Stimulated activated naive CD8-positive, alpha-beta T cell treated with anti-CD3 and anti-CD28 coated beads, Interleukin-15, Interleukin-2, amounts not matched to agents 100 U/mL and 50 U/mL, for 24 hours (primary cell): ENCODE data around the gene DAB1.
"Not testable (repeated sequence)": the region's sequence is repeated elsewhere in the genome, so short reads cannot be mapped to it uniquely, and the experiment has no call there.

Experiments
- ATAC-seq: fragments of 150-1000 bp; cut with Tn5 transposase; one replicate; pipeline ENCODE4 v1.10.0; 2021
- DNase-seq: peaks from one replicate; pipeline ENCODE4 v3.0.0; 2021

Gene DAB1

DNA sequence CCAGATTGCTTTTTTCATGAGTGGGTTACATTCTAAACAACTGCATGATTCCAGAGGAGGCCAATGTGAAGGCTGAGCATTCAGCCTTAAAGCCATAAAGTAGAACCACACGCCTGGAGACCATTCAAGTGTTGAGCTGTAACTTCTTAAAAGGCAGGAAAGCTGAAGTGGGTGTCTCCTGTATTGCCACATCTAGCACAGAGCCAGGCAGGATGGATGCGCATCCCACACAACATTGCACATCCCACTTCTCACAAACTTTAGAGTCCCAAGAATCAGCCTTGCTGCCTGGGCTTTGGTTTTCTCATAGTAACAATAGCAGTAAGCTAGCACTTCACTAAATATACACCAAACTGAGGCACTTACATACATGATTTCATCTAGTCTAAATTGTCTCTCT, 151.7 kb downstream of the DAB1 start:
- ATAC-seq (no peak), DNase-seq (no peak)

DNA sequence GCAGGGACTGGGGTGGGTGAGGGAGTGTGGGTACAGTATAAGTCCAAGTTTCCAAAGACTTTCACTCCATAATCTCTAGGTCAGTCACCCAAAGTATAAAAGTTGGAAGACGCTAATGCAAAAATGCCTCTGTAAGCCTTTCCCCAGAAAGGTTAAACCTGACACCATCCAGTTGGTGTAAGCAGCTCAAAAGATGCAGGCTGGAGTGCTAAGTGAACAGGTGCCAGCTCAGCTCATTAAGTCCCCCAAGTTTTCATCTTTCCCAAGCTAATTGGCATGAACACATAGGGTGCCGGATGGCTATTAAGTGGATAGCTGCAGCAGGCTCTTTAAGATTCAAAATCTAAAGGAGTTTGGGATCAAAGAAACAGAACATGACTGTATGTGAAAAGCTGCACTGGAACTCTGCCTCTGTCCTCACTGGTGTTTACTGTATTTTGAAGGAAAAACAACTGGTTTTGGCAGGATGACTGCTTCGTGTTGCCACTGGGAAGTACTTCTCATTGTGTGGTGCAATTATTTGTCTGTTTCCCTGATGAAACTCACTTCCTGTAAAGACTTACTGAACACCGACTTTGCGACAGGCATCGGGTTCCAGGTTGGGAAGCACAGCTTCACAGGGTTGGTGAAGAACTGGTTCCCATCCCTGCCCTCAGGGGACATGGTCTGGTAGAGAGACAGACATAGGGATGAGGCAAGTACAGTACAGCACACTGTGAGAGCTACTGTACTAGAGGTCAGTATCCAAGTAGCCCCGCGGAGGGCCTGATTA, 152.7 kb downstream of the DAB1 start:
- no peak for ATAC-seq
- DNase-seq: no peak

DNA sequence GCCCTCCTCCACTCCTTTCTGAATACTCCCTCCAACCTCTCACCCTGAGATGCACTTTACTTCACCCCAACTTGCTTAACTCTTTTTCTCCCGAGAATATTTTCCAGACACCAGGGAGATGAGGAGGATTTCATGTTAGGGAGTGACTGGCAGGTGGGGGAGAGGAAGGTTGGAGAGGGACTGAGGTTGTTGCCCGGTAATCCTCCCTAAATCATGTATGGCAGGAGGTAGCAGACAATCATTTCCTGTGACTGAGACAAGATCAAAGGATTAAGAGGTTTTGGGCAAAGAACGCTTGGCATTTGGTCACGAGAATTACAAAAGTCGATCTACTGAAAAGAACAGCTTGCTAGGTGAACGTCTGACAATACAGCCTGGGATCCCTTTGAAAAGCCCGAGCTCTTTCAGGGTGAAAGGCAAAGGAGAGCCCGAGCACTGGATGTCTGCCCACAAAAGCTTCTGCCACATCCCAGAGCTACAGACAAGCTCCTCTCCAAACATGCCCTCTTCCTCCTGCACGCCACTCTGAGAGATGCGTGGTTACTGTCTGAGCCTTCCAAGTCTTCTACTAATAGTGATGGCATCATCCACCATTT, 154.1 kb downstream of the DAB1 start:
- no peak for ATAC-seq

GRCh38 chr1:57265104-57265503, 158.8 kb downstream of the DAB1 start:
- DNase-seq (no peak), ATAC-seq (no peak)

More for the DNA sequence above, 154.1 kb downstream of the DAB1 start:
- no peak for DNase-seq

DNA sequence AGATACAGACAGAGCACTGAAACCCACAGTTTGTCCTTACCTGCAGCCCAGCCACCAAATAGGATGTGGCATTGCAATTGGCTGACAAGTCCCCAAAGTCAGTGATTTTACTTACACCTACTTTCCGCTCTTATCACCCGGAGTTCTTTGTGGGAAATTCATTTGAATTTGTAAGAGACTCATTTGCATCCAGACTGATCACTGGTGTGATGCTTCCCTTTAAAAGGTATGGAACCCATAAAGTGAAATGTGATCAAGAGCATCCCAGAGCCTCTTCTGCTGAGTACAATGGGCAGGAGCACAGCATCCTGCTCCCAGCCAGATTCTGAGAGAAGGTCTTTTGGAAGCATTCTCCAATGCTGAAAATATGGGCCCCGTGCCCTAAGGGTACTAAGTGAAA, 161.4 kb downstream of the DAB1 start:
- no peak for ATAC-seq
- no peak for DNase-seq

- DNase-seq (no peak), ATAC-seq (no peak)
Measured at GRCh38 chr1:57258557-57259325, 165.1 kb downstream of the DAB1 start.

- DNase-seq (no peak), ATAC-seq (no peak)
Measured at GRCh38 chr1:57255945-57256344, 167.9 kb downstream of the DAB1 start.

DNA sequence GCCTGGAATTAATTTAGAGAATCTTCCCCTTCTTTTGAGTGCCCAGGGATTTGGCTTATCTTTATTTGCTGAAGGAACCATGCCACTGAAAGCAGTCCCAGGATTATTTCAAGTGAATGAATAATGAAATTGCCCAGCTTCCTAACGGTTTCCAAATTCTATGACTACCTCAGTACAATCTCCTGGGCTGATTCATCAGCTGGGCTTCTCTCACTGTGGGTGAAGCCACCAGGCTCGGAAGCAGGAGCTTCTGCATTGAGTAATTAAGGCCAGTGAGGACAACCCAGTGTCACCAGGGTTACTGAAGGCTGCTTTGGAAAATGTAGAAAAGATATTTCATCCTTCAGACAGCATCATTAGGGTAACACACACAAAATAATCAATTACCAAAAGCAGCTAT, 169.8 kb downstream of the DAB1 start:
- DNase-seq: no peak
- no peak for ATAC-seq

DNA sequence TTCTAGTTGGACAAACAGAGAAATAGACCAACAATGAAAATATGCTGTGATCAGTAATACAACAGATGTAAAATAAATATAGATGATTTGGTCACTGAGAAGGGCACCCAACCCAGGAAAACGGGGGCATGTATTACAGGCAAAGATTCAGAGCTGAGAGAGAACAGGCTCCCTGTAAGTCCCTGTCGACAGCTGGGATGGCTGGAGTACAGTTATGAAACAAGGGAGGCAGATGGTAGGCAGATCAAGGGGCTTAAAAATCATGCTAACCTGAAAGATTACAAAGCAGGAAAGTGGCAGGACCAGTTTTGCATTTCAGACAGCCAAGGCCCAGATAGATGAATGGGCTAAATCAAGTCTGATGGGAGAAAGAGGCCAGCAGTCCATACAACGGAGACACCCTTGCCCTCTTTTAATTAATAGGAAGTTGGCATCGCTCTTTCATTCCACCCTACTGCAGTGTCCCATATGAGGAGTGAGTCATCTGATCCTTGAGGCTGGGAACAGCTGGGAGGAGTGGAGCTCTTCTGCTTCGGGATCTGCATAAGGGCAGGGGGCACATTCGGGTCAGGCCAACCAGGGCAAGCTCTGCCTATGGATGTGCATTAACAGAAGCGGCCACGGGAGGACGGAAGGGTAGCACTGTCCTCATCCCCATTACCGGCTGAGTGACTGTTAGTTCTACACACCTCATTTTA, 171.1 kb downstream of the DAB1 start:
- no peak for ATAC-seq
- no peak for DNase-seq

- ATAC-seq: no peak
- DNase-seq: no peak
Measured at GRCh38 chr1:57250021-57250420, 173.8 kb downstream of the DAB1 start.

- no peak for ATAC-seq
- no peak for DNase-seq
Measured at GRCh38 chr1:57249511-57249910, 174.3 kb downstream of the DAB1 start.

- DNase-seq (no peak), ATAC-seq (no peak)
Measured at GRCh38 chr1:57248830-57249229, 175.0 kb downstream of the DAB1 start.

- DNase-seq (no peak), ATAC-seq (no peak)
Measured at GRCh38 chr1:57238233-57238781, 185.6 kb downstream of the DAB1 start.

DNA sequence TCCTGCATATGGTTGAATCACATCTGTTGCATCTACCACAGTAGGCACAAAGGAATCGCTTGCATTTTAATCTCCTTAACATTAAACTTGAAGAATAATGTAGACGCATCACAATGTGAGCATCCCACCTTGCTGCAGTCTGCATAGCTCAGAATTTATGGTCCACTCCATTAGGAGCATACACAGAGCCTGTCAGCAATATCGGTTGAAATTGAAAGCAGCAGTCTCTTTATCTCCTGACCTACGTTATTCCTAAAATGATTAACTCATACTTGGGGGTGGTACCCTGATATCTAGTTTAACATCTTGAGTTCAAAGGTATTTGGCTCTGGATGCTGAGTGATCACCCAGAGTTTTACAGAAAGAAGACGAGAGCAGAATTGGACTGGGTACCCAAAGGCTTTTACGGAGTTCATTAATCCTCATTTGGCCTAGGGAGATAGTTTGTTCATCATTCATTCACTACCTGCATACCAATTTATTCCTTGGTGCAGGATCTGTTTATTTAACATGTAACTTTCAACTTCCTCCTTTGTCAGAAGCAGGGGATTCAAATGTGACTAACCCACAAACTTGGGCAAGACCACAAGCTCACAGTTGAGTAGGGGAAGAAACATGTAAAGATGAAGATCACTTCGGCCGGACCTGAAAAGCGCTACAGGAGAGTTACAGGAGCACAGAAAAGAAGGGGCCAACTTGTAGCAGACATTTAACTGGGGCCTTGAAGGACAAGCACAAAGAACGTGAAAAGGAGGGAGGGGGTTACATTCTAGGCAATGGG, 187.9 kb downstream of the DAB1 start:
- ATAC-seq (no peak), DNase-seq (no peak)

DNA sequence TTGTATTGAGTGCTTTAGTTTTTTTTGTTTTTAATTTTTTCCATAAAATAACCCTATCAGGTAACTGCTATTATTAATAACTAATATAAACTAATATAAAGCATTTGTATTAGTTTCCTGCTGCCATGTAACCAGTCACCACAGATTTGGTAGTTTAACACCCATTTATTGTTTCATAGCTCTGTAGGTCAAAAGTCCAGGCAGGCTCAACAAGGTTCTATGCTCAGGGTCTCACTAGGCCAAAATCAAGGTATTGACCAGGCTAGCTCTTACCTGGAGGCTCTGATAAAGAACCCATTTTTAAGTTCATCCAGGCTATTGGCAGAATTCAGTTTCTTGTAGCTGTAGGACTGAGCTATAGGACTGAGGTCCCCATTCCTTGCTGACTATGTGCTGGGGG, 189.4 kb downstream of the DAB1 start:
- no peak for DNase-seq
- ATAC-seq: no peak

DNA sequence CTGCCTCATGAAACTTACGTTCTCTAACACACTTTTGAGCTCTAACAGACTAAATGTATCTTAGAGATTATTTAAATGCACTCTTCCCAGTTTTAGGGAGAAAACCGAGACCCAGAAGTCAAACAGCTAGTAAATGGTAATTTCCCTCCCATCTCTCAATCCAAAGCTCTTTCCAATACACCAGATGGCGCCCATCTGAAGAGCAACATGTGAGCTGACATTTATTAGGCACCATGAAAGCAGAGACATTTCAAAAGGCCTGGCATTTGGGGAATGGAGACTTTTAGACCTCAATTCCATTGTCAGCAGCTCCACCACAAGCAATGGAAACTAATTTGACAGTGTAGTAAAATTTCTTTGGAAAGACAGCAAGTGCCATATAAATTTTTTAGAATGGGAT, 191.4 kb downstream of the DAB1 start:
- DNase-seq (no peak), ATAC-seq (no peak)

DNA sequence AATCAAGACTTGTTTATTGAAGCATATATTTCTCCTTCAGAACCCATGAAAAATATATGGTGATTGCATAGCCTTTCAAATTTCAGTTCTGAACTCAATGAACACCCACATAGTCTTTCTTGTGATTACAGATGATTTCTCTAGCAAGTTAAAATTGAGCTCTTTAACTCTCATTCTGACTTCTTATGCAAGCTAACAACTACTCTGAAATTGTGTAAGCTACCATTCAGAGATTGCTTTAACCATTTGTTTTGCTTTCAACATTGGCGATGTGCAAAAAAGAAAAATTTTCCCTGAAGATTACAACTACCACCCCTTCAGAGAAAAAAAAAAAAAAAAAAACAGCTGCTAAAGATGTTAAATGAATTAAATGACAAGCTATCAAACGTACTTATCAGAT, 193.9 kb downstream of the DAB1 start:
- ATAC-seq (no peak), DNase-seq (no peak)

- no peak for ATAC-seq
- DNase-seq: no peak
Measured at GRCh38 chr1:57229076-57229475, 194.8 kb downstream of the DAB1 start.

GRCh38 chr1:57222801-57223200, 201.1 kb downstream of the DAB1 start:
- no peak for DNase-seq
- ATAC-seq: no peak

GRCh38 chr1:57222307-57222706, 201.6 kb downstream of the DAB1 start:
- DNase-seq (no peak), ATAC-seq (no peak)

- ATAC-seq: not testable (repeated sequence)
Measured at GRCh38 chr1:57220905-57221304, 203.0 kb downstream of the DAB1 start.

More at GRCh38 chr1:57220905-57221304, 203.0 kb downstream of the DAB1 start:
- DNase-seq: not testable (repeated sequence)
